ENCODE data around the gene UBTD1.

Gene UBTD1

GRCh38 chr10:97483506-97483905 is 15.2 kb upstream of the UBTD1 start:
- no peak for DNase-seq (ENCODE audit: low spot score)

DNA sequence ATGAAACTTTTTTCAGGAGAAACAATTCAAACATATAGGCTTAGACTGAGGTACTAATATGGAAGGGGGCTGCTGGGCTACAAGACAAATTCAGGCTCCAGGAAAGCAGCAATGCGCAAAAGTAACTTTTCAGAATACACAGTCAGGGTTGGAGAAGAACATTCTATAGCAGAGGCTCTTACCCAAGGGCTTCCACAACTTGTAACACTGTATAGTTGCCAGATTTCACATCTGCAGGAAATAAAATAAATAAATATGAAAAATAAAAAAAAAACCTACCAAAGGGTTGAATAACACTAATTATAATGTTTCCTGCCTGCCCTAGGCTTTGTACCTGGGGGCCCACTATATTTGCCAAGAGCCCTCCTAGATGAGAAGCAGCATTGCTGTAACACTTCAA is 14.8 kb upstream of the UBTD1 start:
- DNase-seq (ENCODE audit: low spot score) = no peak

GRCh38 chr10:97485647-97486281 is 13.0 kb upstream of the UBTD1 start:
- no peak for DNase-seq (ENCODE audit: low spot score)

GRCh38 chr10:97490592-97490991 is 8.1 kb upstream of the UBTD1 start:
- DNase-seq (ENCODE audit: low spot score) = no peak

- no peak for DNase-seq (ENCODE audit: low spot score)
Observed at GRCh38 chr10:97494151-97494550, 4.6 kb upstream of the UBTD1 start.

GRCh38 chr10:97494863-97495506 is 3.7 kb upstream of the UBTD1 start:
- DNase-seq (ENCODE audit: low spot score) = no peak

- DNase-seq (ENCODE audit: low spot score) = peak; percentile 80
Observed at GRCh38 chr10:97497572-97498075, 1.1 kb upstream of the UBTD1 start.

DNA sequence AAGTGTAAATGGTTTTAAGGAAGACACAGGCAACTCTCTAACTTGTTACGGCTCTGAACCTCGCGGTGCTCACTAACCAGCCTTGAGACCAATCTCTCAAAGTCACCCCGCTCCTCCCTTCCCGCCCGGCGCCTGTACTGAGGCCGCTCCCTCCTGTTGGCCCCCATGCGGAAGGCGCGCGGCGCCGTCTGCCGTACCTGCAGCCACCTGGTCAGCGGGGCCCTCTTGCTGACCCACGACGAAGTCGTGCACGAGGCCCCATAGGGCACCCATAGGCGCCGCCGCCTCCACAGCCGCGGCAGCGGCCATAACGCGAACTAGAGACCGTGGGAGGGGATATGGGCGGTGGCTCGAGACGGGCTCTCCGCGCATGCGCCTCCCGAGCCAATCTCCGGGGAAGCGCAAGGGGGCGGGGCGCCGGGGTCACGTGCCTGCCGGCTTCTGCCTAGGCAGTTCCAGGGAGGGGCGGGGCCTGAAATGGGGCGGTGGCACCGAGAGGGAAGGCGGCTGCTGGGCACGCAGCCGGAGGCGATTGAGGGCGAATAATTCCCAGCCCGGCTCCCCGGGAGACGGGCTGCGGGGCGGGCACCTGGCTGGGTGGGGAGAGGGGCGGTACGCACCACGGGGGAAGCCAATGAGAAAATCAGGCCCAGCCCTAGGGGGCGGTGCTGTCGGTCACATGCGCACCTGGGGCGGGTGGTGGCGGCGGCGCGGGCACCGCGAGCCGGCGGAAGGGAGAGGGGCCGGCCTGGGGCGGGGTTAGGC is 466 bp upstream of the UBTD1 start, which contains the start of gene MMS19:
Gene MMS19, minus strand, starts transcription at position 347 of the 765 bp plus-strand sequence. Its CDS starts 38 bp downstream, at position 309.
- peak; percentile 98 for DNase-seq (ENCODE audit: low spot score)

DNA sequence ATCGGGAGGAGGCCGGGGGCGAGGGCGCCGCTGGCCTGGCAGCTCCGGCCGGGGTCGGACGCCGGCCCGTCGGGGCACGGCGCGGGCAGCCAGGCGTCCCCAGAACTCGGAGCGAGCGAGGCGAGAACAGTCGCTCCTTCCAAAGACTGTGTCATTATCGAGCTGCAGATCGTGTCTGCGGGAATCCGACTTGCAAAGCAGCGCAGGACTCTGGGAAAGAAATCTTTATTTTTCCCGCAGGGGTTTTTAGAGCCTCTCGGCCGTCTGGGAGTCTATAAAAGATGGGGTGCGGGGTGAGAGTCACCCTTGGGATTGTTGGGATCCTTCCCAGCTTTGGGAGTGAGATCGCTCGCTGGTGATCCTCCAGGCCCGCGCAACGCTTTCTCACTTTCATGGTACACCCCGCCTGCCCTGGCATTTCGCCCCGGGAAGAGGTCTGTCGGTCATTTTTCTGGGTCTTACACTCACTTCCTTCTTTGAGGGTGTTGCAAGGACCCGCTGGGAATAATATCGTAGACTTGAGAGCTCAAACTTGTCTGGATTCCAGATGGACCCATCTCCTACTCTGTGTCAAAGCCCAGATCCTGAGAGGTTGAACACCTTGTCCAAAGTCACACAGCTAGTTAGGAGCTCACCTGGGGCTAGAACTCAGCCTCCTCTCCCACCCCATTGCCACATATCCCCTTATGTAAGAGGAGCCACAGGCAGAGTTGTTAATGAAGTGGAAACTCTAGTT is 1.0 kb downstream of the UBTD1 start:
- no peak for DNase-seq (ENCODE audit: low spot score)

- DNase-seq (ENCODE audit: low spot score) = no peak
Observed at GRCh38 chr10:97500297-97500575, 1.5 kb downstream of the UBTD1 start.

DNA sequence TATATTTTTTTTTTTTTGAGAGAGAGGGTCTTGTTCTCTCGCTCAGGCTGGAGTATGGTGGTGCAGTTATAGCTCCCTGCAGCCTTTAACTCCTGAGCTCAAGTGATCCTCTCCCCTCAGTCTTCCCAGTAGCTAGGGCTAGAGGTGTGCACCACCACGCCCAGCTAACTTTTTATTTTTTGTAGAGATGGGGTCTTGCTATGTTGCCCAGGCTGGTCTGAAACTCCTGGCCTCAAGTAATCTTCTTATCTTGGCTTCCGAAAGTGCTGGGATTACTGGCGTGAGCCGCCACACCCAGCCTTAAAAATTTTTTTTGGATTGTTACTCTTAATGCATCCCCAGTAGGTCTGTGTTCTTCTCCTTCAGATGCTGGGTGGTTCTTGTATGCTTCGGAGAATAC is 4.2 kb downstream of the UBTD1 start:
- DNase-seq (ENCODE audit: low spot score) = no peak

- DNase-seq (ENCODE audit: low spot score) = no peak
Observed at GRCh38 chr10:97503406-97503805, 4.7 kb downstream of the UBTD1 start.

- DNase-seq (ENCODE audit: low spot score) = no peak
Observed at GRCh38 chr10:97505152-97505551, 6.4 kb downstream of the UBTD1 start.

- no peak for DNase-seq (ENCODE audit: low spot score)
Observed at GRCh38 chr10:97506199-97506991, 7.7 kb downstream of the UBTD1 start.

DNA sequence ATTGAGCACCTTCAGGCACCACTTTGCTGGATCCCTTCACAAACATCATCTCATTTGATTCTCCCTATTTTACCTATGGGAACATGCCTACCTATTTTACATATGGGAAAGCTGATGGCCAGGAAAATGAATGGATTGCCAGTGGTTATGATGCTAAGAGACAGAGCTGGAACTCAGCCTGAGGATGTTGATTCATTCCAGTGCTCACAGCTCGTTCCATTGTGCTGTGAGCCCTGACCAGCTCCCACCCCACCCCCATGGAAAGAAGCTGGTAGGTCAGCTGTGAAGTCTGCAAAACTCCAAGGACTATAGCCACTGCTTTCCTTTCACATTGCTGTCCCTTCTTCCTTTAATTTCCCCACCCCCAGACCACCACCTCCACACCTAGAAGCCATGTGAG is 9.6 kb downstream of the UBTD1 start:
- DNase-seq (ENCODE audit: low spot score) = no peak

GRCh38 chr10:97509120-97509680 is 10.5 kb downstream of the UBTD1 start:
- no peak for DNase-seq (ENCODE audit: low spot score)

DNA sequence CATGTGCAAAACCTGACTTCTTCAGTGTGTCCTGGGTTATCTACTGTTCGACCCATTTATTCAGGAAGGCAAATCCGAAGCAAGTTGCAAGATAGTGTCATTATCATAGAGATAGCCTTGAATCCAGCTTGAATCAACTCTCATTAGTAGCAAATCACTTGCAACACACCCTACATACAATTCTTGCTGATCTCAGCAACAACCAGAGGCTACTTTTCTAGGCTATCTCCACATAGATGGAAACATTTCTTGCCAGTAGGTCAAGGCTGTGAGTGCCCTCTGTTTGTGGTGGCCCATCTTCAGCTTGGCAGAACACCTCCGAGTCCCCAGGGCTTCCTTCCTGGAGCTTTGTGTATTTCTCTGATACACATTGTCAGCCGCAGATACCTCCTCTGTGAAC is 12.0 kb downstream of the UBTD1 start:
- no peak for DNase-seq (ENCODE audit: low spot score)

GRCh38 chr10:97511711-97512440 is 13.2 kb downstream of the UBTD1 start:
- no peak for DNase-seq (ENCODE audit: low spot score)

DNA sequence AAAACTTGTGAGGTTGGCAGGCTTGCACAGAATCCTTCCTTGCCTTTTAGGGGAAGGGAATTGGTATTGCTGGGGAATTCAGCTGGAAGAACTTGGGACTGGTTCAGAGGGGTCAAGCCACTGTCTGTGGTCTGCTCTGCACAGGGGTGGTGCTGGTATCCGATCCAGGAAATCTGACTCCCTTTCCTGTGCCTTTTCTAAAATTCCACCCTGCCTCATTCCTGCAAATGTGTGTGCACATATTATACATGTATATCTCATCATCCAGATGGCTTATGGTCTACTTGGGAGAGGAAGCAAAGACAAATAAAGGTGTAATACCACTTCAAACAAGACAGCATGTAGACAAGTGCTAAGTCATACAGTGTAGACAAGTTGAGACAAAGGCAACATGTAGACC is 14.3 kb downstream of the UBTD1 start:
- DNase-seq (ENCODE audit: low spot score) = no peak

DNA sequence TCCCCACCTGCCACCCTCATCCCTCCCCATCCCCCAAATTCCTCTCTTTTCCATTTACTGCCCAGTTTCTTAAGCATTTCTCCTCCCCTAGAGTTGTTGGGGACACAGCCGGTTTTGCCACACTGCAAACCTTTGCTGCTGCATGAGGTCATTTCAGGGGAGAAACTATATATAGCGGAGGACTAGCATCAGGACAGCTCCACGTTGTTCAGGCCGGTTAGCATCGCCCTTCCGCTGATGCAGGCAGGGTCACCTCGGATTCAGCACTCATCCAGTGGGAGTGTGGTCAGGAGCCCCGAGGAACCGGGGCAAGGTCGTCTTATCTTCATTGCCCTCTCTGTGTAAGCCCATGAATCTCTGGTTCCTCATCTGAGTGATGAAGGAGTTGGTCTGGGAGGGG is 15.6 kb downstream of the UBTD1 start:
- DNase-seq (ENCODE audit: low spot score) = no peak
